Choroid plexus epithelial cell (primary cell): ENCODE results near the gene UBE2QL1.

Source experiments
- DNase-seq: peaks from one replicate; pipeline ENCODE4 v3.0.0-alpha.2; 2010; ENCODE audit warnings: low read depth
- H3K4me3 ChIP-seq: 2 replicates; pipeline ENCODE4 v1.5.1; 2011; ENCODE audit warnings: low read depth, mild to moderate bottlenecking, control low read depth, low read length, moderate library complexity
- TF ChIP-seq, protein P1 (sequence below): conservative IDR thresholded peaks from 2 replicates; pipeline ENCODE4 v1.5.1; 2011; ENCODE audit warnings: low read depth, mild to moderate bottlenecking, control low read depth, inconsistent platforms, low read length, moderate library complexity

The UBE2QL1 gene

GRCh38 chr5:6475626-6476312, 27.1 kb downstream of the UBE2QL1 start:
- no peak for DNase-seq
- TF ChIP-seq, protein P1, sequence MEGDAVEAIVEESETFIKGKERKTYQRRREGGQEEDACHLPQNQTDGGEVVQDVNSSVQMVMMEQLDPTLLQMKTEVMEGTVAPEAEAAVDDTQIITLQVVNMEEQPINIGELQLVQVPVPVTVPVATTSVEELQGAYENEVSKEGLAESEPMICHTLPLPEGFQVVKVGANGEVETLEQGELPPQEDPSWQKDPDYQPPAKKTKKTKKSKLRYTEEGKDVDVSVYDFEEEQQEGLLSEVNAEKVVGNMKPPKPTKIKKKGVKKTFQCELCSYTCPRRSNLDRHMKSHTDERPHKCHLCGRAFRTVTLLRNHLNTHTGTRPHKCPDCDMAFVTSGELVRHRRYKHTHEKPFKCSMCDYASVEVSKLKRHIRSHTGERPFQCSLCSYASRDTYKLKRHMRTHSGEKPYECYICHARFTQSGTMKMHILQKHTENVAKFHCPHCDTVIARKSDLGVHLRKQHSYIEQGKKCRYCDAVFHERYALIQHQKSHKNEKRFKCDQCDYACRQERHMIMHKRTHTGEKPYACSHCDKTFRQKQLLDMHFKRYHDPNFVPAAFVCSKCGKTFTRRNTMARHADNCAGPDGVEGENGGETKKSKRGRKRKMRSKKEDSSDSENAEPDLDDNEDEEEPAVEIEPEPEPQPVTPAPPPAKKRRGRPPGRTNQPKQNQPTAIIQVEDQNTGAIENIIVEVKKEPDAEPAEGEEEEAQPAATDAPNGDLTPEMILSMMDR: no peak
- no peak overlapping the region for H3K4me3 ChIP-seq

DNA sequence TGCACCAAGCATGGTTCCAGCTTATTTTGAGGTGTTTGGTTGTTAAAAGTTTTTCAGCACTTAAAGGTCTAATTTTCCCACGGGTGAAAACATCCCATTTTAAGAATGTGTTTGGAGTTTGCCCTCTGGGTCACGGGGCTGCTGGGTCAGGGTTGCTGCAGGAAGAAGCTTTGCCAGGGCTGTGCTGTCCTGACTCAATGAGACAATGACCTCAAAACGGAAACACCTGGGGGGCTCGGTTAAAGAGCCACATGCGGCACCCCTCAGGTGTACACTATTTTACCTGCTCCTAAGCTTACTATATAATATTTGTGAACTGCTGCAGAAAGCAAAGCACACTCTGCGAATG, 27.6 kb downstream of the UBE2QL1 start:
- no peak overlapping the region for H3K4me3 ChIP-seq
- DNase-seq: no peak
- TF ChIP-seq, protein P1: no peak

DNA sequence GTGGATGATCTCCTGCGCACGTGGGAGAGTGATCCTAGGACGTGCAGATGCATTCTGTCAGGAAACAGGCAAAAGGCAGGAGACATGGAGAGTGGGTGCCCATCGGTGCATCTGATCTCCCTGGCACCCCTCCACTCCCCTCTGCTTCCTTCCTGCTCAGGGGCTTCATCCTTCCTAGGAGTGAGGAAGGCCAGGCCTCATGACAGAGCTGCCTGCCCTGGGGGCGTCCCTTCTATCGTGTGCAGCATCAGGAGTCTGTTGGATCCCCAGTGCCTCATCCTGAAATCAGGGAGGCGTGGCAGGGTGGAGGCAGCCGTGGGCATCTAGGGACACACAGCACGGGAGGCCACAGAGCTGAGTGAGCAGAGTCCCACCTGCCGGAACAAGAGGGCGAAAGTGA, 30.1 kb downstream of the UBE2QL1 start:
- no peak overlapping the region for H3K4me3 ChIP-seq
- DNase-seq: no peak
- TF ChIP-seq, protein P1: no peak

- DNase-seq: no peak
- TF ChIP-seq, protein P1: no peak
- no peak overlapping the region for H3K4me3 ChIP-seq
These were observed 31.7 kb downstream of the UBE2QL1 start for GRCh38 chr5:6480133-6481051.

GRCh38 chr5:6482735-6483134, 34.1 kb downstream of the UBE2QL1 start:
- DNase-seq: no peak
- TF ChIP-seq, protein P1: no peak
- H3K4me3 ChIP-seq: no peak overlapping the region

DNA sequence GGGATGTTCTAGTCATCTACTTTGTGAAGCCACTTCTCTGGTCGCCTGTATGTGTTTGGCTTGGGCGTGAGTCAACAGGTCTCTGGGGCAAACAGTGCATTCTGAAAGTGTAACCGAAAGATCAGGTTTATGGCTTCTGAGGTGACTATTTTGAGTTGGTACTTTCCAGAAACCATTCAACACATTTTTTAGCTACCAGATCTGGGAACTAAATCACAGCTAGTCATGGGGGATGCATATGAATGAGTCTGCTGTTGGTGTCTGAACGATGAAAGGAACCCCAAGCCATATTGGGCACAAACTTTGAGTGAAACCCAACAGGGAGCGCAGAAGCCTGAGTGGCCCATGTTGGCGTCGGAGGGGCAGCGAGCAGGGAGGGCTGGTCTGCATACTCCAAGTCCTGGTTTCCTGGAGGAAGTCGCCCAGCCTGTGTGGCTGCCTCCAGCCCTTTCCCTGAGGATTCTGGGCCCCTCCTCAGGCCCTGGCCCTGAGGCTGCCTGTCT, 35.3 kb downstream of the UBE2QL1 start:
- no peak for DNase-seq
- no peak overlapping the region for H3K4me3 ChIP-seq
- TF ChIP-seq, protein P1: no peak
